PFSK-1 (cell line): ENCODE results near the gene C17orf114.

Experiments used
- FOXP2 ChIP-seq: optimal IDR thresholded peaks from 2 replicates; pipeline ENCODE3; 2011; ENCODE audit warnings: borderline replicate concordance, control low read depth, inconsistent platforms; ENCODE audit not compliant: insufficient read depth; ENCODE audit errors: extremely low read length, extremely low read depth
- POLR2AphosphoS5 ChIP-seq: IDR thresholded peaks from 2 replicates; pipeline ENCODE4 v1.6.1; 2012; ENCODE audit warnings: low read depth, mild to moderate bottlenecking, control low read depth, low read length, moderate library complexity
- SIN3A ChIP-seq: IDR thresholded peaks from 2 replicates; pipeline ENCODE4 v1.6.1; 2012; ENCODE audit warnings: mild to moderate bottlenecking, low read length, moderate library complexity, borderline replicate concordance; ENCODE audit not compliant: insufficient read depth
- TAF1 ChIP-seq: IDR thresholded peaks from 2 replicates; pipeline ENCODE4 v1.6.1; 2012; ENCODE audit warnings: low read length, control low read depth, borderline replicate concordance; ENCODE audit not compliant: insufficient read depth
- TF ChIP-seq, protein P1 (sequence below), 2 experiments: IDR thresholded peaks; 2 replicates each; pipeline versions ENCODE4 v1.6.1 to v1.8.0; 2011 to 2012; ENCODE audit warnings: low read depth in 2 of 2, low read length in 2 of 2, control low read depth in 1 of 2, inconsistent platforms in 1 of 2, mild to moderate bottlenecking in 1 of 2, moderate library complexity in 1 of 2; ENCODE audit not compliant: insufficient read depth in 1 of 2

C17orf114 gene

DNA sequence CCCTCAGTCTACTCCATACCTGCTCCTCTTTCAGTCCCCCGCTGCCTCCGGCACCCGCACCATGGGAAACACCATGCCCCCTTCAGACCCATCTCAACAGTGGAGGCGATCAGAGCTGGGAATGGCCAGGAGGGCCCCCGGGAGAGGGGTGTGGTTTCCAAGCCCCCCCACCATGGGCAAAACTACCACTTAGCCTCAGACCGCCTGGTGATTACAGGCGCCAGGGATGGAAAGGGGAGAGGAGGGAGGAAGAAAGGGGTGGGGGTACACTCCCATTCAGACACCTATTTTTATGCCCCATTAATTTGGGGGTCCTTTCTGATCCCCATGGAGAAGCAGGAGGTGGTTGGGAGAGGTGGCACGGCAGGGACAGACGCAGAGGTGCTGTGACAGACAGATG, at the start of gene C17orf114:
Gene C17orf114, minus strand, starts transcription at position 101 of the 400 bp plus-strand sequence.
- TF ChIP-seq FOXP2 (no peak), SIN3A (no peak), POLR2AphosphoS5 (no peak), TAF1 (no peak)
- TF ChIP-seq, protein P1, sequence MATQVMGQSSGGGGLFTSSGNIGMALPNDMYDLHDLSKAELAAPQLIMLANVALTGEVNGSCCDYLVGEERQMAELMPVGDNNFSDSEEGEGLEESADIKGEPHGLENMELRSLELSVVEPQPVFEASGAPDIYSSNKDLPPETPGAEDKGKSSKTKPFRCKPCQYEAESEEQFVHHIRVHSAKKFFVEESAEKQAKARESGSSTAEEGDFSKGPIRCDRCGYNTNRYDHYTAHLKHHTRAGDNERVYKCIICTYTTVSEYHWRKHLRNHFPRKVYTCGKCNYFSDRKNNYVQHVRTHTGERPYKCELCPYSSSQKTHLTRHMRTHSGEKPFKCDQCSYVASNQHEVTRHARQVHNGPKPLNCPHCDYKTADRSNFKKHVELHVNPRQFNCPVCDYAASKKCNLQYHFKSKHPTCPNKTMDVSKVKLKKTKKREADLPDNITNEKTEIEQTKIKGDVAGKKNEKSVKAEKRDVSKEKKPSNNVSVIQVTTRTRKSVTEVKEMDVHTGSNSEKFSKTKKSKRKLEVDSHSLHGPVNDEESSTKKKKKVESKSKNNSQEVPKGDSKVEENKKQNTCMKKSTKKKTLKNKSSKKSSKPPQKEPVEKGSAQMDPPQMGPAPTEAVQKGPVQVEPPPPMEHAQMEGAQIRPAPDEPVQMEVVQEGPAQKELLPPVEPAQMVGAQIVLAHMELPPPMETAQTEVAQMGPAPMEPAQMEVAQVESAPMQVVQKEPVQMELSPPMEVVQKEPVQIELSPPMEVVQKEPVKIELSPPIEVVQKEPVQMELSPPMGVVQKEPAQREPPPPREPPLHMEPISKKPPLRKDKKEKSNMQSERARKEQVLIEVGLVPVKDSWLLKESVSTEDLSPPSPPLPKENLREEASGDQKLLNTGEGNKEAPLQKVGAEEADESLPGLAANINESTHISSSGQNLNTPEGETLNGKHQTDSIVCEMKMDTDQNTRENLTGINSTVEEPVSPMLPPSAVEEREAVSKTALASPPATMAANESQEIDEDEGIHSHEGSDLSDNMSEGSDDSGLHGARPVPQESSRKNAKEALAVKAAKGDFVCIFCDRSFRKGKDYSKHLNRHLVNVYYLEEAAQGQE (IDR thresholded peaks at IDR 0.05; ENCODE audit: insufficient read depth in 1 of 2, low read depth in 2 of 2, low read length in 2 of 2): no peak

DNA sequence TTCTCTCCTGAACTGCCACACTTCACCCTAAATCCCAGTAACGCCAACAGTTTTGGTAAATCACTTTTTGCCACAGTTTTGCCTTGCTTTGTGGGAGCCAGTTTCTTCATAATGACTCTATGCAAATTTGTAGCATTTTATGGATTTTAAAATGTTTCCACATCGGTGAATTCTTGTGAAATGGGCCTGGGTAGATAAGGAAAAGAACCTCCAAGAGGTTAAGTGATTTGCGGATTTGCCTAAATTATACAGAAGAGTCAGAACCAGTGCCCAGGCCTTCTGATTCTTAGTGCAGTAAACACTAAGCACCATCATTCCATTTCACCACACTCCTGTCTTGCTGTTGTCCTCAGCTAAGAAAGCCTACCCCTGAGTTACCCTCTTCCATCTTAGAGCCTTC, 49.0 kb upstream of the C17orf114 start:
- TF ChIP-seq TAF1 (no peak), FOXP2 (no peak), SIN3A (no peak), POLR2AphosphoS5 (no peak)
- TF ChIP-seq, protein P1 (IDR thresholded peaks at IDR 0.05; ENCODE audit: insufficient read depth in 1 of 2, low read depth in 2 of 2, low read length in 2 of 2): no peak

DNA sequence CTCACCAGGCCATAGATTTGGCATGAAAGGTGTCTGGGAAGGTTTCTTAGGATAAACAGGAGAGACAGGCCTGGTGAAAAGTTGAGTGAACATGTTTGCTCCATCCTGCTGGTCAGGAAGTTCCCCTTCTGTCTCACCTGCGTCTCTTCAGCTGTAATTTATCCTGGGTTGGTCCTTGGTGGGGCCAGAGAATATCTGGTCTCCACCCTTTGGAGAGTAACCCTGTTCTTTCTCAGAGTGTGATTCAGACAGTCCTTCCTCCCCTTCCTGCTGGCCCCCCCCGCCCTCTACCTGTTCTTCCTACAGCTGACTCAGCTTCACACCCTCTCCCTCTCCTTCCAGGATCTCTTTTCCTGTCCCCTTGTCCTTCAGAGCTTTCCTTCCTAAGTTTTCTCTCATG, 48.1 kb upstream of the C17orf114 start:
- TF ChIP-seq FOXP2 (no peak), POLR2AphosphoS5 (no peak), TAF1 (no peak), SIN3A (no peak)
- TF ChIP-seq, protein P1 (IDR thresholded peaks at IDR 0.05; ENCODE audit: insufficient read depth in 1 of 2, low read depth in 2 of 2, low read length in 2 of 2): no peak

DNA sequence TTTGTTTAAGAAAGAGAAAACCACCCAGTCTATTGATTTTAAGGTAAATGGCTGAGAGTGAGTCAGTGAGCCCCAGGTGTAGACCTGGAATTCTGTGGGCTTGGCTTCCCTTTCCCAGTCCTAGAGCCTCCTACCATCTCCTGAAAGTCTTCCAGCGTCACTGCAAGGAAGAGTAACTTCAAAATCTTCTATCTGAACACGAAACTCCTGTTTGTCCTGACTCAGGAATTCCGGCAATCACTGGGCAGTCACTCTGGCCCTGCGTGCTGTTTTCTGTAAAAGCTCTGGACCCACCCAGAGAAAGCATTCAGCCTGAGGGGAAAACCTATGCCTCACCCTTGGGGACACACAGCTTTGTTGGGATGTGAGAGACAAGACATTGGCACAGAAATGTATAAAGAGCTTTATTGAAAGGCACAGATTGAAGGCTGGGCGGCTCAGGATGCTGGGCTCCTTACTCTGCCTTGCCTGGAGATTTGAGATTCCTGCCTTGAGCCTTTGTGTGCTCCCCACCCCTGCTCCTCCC, 46.9 kb upstream of the C17orf114 start:
- TF ChIP-seq SIN3A: no peak
- no peak for TF ChIP-seq TAF1
- no peak for TF ChIP-seq FOXP2
- no peak for TF ChIP-seq POLR2AphosphoS5
- TF ChIP-seq, protein P1 (IDR thresholded peaks at IDR 0.05; ENCODE audit: insufficient read depth in 1 of 2, low read depth in 2 of 2, low read length in 2 of 2): no peak

DNA sequence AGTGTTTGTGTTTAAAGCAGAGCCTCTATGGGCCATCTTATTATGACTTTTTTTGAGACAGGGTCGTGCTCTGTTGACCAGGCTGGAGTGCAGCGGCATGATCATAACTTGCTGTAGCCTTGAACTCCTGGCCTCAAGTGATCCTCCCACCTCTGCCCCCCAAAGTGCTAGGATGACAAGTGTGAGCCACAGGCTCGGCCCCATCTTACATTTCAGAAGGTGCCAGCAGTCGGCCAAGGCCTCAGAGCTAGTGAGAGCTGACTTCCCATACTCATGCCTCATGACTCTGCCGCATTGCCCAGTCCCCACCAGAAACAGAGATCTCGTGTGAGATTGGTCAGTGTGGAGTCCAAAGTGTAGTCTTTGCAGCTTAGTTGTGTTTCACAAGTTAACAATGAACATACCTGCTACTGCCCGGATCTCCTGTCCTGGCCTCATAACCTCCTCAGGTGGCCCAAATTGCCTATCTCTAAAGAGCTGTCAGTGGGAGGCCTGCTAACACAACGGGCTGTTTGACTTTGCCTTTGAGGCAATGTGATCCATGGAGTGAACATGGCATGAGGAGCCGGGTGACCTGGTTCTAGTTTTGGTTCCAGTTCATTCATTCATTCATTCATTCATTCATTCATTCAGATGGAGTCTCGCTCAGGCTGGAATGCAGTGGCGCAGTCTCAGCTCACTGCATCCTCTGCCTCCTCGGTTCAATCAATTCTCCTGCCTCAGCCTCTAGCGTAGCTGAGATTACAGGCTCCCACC, 44.7 kb upstream of the C17orf114 start:
- TF ChIP-seq, protein P1 (IDR thresholded peaks at IDR 0.05; ENCODE audit: insufficient read depth in 1 of 2, low read depth in 2 of 2, low read length in 2 of 2): no peak
- TF ChIP-seq FOXP2 (no peak), SIN3A (no peak), POLR2AphosphoS5 (no peak), TAF1 (no peak)
